GM23248 (cell line): ENCODE data around the gene ACTL6B.

Experiments
- EZH2 ChIP-seq: fragments of 200-600 bp; sonication (generic); IDR thresholded peaks from 2 replicates; pipeline ENCODE4 v1.6.1; 2018; ENCODE audit warnings: antibody characterized with exemption, mild to moderate bottlenecking; ENCODE audit not compliant: insufficient read depth, poor library complexity, severe bottlenecking
- EZH2phosphoT487 ChIP-seq: fragments of 200-600 bp; sonication (generic); IDR thresholded peaks from 2 replicates; pipeline ENCODE4 v1.6.1; 2018; ENCODE audit warnings: antibody characterized with exemption, moderate library complexity, mild to moderate bottlenecking, low read depth; ENCODE audit not compliant: insufficient read depth

- TF ChIP-seq EZH2 (no peak), EZH2phosphoT487 (no peak)
These were observed 11.3 kb upstream of the ACTL6B start for GRCh38 chr7:100667331-100668068.
